HAP-1 (cell line): ENCODE data around the gene CLPTM1.
"Not testable (repeated sequence)": the region's sequence is repeated elsewhere in the genome, so short reads cannot be mapped to it uniquely, and the experiment has no call there.

Experiments
- DNase-seq, 2 experiments: peaks; one replicate each; pipeline ENCODE4 v3.0.0-alpha.2; 2016 to 2020; ENCODE audit warnings: low spot score in 2 of 2
- H3K27me3 ChIP-seq: fragments of 250-450 bp; sonication (Bioruptor Pico); 2 replicates; pipeline ENCODE4 v1.5.1; 2020; ENCODE audit warnings: low read depth, mild to moderate bottlenecking, moderate library complexity
- H3K36me3 ChIP-seq: fragments of 250-450 bp; sonication (Bioruptor Pico); replicated peaks from 2 replicates; pipeline ENCODE4 v1.5.1; 2020; ENCODE audit warnings: mild to moderate bottlenecking
- H3K4me1 ChIP-seq: fragments of 250-450 bp; sonication (Bioruptor Pico); 2 replicates; pipeline ENCODE4 v1.5.1; 2020; ENCODE audit warnings: mild to moderate bottlenecking
- H3K4me3 ChIP-seq: fragments of 250-450 bp; sonication (Bioruptor Pico); 2 replicates; pipeline ENCODE4 v1.5.1; 2020; ENCODE audit warnings: mild to moderate bottlenecking, moderate library complexity
- H3K9me3 ChIP-seq: fragments of 250-450 bp; sonication (Bioruptor Pico); 2 replicates; pipeline ENCODE4 v1.5.1; 2020; ENCODE audit warnings: mild to moderate bottlenecking, moderate library complexity
- in situ Hi-C: fragments of 300-500 bp; cut with MboI; formaldehyde crosslinking; loops from 3 replicates; pipeline ENCODE4 v1.14.3; 2020; ENCODE audit warnings: low sequenced_read_pairs, inconsistent platforms, mixed read lengths

Gene CLPTM1

DNA sequence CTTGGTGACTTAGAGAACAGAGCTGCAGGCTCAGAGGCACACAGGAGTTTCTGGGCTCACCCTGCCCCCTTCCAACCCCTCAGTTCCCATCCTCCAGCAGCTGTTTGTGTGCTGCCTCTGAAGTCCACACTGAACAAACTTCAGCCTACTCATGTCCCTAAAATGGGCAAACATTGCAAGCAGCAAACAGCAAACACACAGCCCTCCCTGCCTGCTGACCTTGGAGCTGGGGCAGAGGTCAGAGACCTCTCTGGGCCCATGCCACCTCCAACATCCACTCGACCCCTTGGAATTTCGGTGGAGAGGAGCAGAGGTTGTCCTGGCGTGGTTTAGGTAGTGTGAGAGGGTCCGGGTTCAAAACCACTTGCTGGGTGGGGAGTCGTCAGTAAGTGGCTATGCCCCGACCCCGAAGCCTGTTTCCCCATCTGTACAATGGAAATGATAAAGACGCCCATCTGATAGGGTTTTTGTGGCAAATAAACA, 30.9 kb upstream of the CLPTM1 start:
- H3K36me3 ChIP-seq, result no peaks in the 10 kb centered on the region
- H3K27me3 ChIP-seq, result no peaks in the 10 kb centered on the region
- no peak overlapping the region for H3K4me3 ChIP-seq
- H3K9me3 ChIP-seq, result no peaks in the 10 kb centered on the region
- H3K4me1 ChIP-seq, result peaks cover 10% of the 10 kb centered on the region; the same call in 1 of the 2 replicates
- in situ Hi-C loops, result no loop called here
- DNase-seq, result no peak

DNA sequence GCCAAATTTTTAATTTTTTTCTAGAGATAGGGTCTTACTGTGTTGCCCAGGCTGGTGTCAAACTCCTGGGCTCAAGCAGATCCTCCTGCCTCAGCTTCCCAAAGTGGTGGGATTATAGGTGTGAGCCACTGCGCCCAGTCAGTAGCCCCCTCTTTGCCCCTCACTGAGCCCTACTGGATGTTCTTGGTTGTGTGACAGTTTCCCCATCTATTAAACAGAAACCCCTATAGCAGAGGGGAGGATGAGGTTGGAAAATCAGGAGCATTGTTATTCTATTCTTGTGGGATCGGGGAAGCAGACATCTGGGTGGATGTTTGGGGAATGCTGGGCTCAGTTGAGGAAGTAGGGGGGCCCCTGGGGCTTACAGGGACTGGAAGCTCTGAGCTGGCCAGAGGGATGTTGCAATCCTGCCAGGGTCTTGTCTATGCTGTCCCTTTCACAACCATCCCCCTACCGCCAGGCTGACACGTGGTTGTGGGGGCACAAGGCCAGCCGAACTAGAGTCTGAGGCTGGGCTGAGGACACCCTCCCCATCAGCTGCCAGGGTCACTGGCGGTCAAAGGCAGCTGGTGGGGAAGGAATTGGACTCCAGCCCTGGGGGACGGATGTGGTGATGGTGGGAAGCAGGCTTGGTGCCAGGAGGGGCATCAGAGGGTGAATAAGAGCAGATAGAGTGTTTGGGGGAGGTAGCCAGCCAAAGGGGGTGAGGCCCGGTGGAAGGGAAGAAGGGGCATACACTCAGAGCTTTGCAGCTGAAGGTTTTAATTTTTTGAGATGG, 29.9 kb upstream of the CLPTM1 start:
- Histone ChIP-seq H3K27me3 (no peaks in the 10 kb centered on the region), H3K36me3 (no peaks in the 10 kb centered on the region), H3K9me3 (no peaks in the 10 kb centered on the region), H3K4me3 (no peak overlapping the region), H3K4me1 (peaks cover 10% of the 10 kb centered on the region; the same call in 1 of the 2 replicates)
- in situ Hi-C loops, result no loop called here
- no peak for DNase-seq

DNA sequence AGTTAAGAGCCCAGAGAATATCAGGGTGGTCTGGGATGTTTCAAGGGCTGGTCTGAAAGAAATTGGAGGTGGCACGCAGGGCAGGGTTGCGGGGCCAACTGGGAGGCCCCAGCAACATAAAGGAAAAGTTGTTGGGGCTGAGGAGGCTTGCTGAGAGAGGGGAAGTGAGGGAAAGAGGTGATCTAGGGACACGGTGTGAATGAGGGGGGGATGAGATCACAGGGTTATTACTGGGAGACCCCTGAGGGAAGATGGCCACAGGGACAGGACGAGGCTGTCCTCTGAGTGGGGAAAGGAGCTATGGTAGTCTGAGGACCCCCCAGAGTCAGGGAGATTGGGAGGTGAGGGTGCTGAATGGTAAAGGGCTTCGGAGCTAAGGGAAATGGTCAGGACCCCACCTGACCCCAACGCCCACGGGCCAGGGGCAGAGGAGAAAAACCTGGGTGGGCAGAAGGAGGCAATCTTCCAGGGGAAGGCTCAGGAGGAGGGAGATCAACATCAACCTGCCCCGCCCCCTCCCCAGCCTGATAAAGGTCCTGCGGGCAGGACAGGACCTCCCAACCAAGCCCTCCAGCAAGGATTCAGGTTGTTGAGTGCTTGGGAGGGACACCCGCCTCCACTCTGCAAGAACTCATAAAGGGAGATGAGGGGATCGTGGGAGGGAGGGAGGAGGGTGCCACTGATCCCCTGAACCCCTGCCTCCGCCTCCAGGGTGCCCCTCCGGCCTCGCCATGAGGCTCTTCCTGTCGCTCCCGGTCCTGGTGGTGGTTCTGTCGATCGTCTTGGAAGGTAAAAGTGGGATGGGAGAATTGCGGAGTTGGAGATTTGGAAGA, 28.7 kb upstream of the CLPTM1 start:
- H3K4me1 ChIP-seq, result peaks cover 10% of the 10 kb centered on the region; the same call in 1 of the 2 replicates
- DNase-seq, in situ Hi-C loops, H3K36me3 ChIP-seq, H3K27me3 ChIP-seq, H3K9me3 ChIP-seq: not testable (repeated sequence)
- H3K4me3 ChIP-seq, result peak overlapping the region; percentile 14

DNA sequence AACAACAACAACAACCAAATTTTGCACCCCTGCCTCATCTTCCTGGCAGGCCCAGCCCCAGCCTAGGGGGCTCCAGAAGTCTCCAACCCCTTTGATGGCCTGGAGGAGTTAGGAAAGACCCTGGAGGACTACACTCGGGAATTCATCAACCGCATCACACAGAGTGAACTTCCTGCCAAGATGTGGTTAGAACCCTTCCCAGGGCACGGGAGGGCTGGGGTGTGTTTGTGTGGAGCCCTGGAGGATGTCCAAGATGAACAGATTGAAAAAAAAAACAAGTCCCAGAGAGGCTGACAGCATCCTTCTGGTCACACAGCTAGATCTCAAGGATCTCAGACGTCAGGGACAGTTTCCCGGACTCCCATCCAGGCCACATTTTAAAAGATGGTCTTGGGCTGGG, 27.4 kb upstream of the CLPTM1 start:
- H3K9me3 ChIP-seq, result no peaks in the 10 kb centered on the region
- in situ Hi-C loops, result no loop called here
- no peak overlapping the region for H3K4me3 ChIP-seq
- H3K4me1 ChIP-seq, result peaks cover 10% of the 10 kb centered on the region; the same call in 1 of the 2 replicates
- H3K27me3 ChIP-seq, result no peaks in the 10 kb centered on the region
- no peaks in the 10 kb centered on the region for H3K36me3 ChIP-seq
- no peak for DNase-seq

DNA sequence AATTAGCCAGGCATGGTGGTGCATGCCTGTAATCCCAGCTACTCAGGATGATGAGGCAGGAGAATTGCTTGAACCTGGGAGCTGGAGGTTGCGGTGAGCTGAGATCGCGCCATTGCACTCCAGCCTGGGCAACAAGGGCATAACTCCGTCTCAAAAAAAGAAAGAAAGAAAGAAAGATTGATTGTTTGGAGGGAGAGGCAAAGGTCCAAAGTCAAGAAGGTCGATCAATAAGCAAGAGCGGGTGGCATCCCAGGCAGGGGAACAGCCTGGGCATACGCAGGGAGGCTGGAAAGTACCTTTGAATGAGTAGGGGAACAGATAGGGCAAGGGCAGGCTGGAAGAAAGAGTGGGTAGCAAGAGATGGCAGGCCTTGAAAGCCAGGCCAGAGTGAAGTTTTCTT, 25.1 kb upstream of the CLPTM1 start:
- DNase-seq, result no peak
- in situ Hi-C loops, result no loop called here
- H3K36me3 ChIP-seq, result no peaks in the 10 kb centered on the region
- peaks cover 10% of the 10 kb centered on the region; the same call in 1 of the 2 replicates for H3K4me1 ChIP-seq
- no peak overlapping the region for H3K4me3 ChIP-seq
- no peaks in the 10 kb centered on the region for H3K9me3 ChIP-seq
- H3K27me3 ChIP-seq, result no peaks in the 10 kb centered on the region

DNA sequence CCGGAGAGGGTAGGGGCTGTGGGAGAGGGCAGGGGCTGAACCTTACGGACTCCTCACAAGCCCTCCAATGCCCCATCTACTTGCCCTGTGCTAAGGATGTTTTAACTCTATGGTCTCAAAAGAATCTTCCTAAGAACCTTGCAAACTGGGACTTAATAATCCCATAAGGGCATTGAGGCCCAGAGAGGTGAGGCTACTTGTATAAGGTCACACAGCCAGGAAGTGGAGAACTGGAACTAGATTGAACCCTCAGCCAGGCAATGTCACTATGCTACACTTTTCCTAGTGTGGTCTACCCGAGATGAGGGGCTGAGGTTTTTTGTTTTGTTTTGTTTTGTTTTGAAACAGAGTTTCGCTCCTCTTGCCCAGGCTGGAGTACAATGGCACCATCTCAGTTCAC, 23.6 kb upstream of the CLPTM1 start:
- in situ Hi-C loops, result no loop called here
- H3K36me3 ChIP-seq, result no peaks in the 10 kb centered on the region
- no peak overlapping the region for H3K4me3 ChIP-seq
- H3K4me1 ChIP-seq, result peaks cover 10% of the 10 kb centered on the region; the same call in 1 of the 2 replicates
- no peaks in the 10 kb centered on the region for H3K27me3 ChIP-seq
- no peak for DNase-seq
- no peaks in the 10 kb centered on the region for H3K9me3 ChIP-seq

DNA sequence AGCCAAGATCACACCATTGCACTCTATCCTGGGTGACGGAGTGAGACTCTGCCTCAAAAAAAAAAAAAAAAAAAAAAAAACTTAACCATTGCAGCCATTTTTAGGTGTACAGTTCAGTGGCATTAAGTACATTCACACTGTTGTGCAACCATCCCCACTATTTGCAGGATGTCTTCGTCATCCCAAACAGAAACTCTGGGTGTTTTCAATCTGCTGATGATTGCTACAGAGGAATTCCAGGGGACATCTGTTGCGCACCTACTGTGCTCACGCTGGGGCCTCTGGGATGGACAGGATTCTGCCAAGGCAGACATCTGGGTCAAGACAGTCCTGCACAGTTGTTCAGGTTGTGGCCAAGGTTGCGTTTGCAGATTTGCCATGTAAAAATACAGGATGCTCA, 15.5 kb upstream of the CLPTM1 start:
- H3K36me3 ChIP-seq, result no peaks in the 10 kb centered on the region
- H3K4me1 ChIP-seq, result no peaks in the 10 kb centered on the region
- no peaks in the 10 kb centered on the region for H3K27me3 ChIP-seq
- H3K9me3 ChIP-seq, result no peaks in the 10 kb centered on the region
- DNase-seq, result no peak
- in situ Hi-C loops, result no loop called here
- H3K4me3 ChIP-seq, result no peak overlapping the region

DNA sequence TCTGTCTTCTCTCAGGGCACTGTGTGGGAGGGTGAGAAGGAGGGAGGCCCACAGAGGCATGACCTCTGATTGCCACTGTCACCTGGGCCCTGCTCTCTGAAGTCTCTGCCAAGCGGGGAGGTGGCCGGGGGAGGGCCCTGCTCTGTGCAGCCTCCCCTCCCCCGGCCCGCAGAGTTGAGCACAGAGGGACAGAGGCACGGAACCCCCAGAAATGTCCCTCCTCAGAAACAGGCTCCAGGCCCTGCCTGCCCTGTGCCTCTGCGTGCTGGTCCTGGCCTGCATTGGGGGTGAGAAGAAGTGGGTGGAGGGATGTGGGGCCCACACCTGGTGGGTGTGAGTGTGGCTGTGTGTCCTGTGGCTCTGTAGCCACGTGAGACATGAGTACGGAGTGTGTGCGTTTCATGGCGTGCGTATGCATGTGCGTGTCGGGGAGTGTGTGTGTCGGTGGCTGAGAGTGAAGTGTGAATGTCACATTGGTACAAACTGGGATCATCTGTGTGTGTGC, 13.1 kb upstream of the CLPTM1 start, which contains the start of gene APOC4:
Gene APOC4 (plus strand): TSS at position 171 of the 505 bp plus-strand sequence. CDS start 41 bp downstream, at position 212.
- H3K36me3 ChIP-seq, result no peaks in the 10 kb centered on the region
- H3K4me3 ChIP-seq, result no peak within 1 kb of the TSS
- in situ Hi-C loops, result no loop called here
- H3K27me3 ChIP-seq, result no peaks in the 10 kb centered on the region
- DNase-seq, result no peak
- H3K4me1 ChIP-seq, result no peaks in the 10 kb centered on the region
- no peaks in the 10 kb centered on the region for H3K9me3 ChIP-seq

DNA sequence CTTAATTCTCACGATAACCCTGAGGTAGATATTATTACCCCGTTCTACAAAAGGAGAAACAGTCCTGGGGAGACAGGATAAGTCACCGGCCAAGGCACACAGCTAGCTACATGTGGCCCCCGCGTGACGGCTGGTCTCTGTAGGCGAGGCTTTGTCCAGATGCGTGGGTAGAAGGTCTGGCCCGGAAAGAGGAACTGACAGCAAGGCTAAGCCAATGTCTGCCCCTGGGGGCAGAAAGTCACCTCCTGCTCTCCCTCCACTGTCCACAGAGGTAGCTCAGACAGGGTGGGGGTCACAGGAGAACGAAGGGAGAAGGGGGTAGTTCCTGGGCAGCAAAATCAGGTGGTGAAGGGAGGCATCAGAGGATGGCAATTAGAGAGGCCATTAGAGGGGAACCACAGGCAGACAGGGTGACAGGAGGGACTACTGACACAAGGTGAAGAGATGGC, 11.4 kb upstream of the CLPTM1 start:
- Histone ChIP-seq H3K9me3 (no peaks in the 10 kb centered on the region), H3K36me3 (no peaks in the 10 kb centered on the region), H3K27me3 (no peaks in the 10 kb centered on the region), H3K4me3 (no peak overlapping the region), H3K4me1 (no peaks in the 10 kb centered on the region)
- in situ Hi-C loops, result no loop called here
- no peak for DNase-seq

DNA sequence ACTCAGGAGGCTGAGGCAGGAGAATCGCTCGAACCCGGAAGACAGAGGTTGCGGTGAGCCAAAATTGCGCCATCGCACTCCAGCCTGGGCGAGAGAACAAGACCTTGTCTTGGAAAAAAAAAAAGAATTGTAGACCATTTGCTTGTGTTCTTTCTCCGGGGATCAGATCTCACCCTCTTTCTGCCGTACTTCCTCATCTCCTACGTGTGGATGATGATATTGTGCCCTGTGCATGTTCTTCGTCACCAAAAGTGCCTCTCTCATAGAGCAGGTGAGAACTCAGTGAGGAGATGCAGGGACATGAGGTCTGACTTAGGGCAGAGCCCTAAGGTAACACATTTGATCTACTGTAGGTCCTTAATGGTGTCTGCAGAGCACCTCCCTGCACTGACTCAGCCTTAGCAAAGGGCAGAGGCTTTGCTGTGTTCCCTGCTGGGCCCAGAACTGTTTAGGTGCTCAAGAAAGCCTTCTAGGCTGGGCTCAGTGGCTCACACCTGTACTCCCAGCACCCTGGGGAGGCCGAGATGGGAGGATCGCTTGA, 8.1 kb upstream of the CLPTM1 start:
- in situ Hi-C loops, result loop anchor here (5.0 kb wide), 1 partner anchor 40 kb away; the partner anchor contains the start of gene APOE
- no peak for DNase-seq
- no peak overlapping the region for H3K4me3 ChIP-seq
- H3K9me3 ChIP-seq, result no peaks in the 10 kb centered on the region
- H3K27me3 ChIP-seq, result no peaks in the 10 kb centered on the region
- no peaks in the 10 kb centered on the region for H3K4me1 ChIP-seq
- H3K36me3 ChIP-seq, result peaks cover 8% of the 10 kb centered on the region; the same call in 1 of the 2 replicates

DNA sequence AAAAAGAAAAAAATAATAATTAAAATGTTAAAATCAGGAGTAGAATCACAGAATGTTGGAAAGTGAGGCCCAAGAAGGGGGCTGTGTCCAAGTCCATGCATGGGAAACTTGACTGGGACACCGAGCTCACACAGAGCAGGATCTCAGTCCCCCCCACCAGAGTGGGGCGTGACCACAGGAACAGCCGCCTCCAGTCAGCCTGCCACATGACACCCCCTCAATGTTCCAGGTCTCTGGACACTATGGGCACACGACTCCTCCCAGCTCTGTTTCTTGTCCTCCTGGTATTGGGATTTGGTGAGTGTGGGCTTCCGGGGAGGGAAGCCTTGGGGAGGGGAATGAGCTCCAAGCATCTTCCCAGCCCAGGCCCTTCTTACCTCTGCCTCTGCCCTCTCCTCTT, 6.9 kb upstream of the CLPTM1 start:
- no peaks in the 10 kb centered on the region for H3K9me3 ChIP-seq
- H3K27me3 ChIP-seq, result no peaks in the 10 kb centered on the region
- H3K4me3 ChIP-seq, result no peak overlapping the region
- DNase-seq, result no peak
- no peaks in the 10 kb centered on the region for H3K4me1 ChIP-seq
- in situ Hi-C loops, result loop anchor here (5.0 kb wide), 1 partner anchor 41 kb away; the partner anchor contains the start of gene APOE
- H3K36me3 ChIP-seq, result peaks cover 8% of the 10 kb centered on the region; the same call in 1 of the 2 replicates

DNA sequence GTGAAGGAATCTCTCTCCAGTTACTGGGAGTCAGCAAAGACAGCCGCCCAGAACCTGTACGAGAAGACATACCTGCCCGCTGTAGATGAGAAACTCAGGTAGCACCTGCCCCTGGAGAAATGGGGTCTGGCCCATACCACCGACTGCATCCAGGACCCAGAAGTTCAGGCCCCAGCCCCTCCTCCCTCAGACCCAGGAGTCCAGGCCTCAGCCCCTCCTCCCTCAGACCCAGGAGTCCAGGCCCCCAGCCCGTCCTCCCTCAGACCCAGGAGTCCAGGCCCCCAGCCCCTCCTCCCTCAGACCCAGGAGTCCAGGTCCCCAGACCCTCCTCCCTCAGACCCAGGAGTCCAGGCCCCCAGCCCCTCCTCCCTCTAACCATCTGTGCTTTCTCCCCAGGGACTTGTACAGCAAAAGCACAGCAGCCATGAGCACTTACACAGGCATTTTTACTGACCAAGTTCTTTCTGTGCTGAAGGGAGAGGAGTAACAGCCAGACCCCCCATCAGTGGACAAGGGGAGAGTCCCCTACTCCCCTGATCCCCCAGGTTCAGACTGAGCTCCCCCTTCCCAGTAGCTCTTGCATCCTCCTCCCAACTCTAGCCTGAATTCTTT, 6.3 kb upstream of the CLPTM1 start:
- no peaks in the 10 kb centered on the region for H3K4me1 ChIP-seq
- no peak overlapping the region for H3K4me3 ChIP-seq
- in situ Hi-C loops, result loop anchor here (5.0 kb wide), 1 partner anchor 42 kb away; the partner anchor contains the start of gene APOE

DNA sequence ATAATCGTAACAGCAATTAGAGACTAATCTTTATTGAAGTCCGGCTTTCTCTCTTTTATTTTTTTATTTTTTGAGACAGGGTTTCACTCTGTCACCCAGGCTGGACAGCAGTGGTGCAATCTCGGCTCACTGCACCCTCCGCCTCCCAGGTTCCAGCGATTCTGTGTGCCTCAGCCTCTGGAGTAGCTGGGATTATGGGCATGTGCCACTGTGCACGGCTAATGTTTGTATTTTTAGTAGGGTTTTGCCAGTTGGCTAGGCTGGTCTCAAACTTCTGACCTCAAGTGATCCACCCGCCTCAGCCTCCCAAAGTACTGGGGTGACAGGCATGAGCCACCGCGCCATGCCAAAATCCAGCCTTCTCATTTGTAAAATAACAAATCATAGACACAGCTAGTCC, 5.6 kb upstream of the CLPTM1 start:
- Histone ChIP-seq H3K27me3 (no peaks in the 10 kb centered on the region), H3K36me3 (peaks cover 8% of the 10 kb centered on the region; the same call in 1 of the 2 replicates), H3K9me3 (no peaks in the 10 kb centered on the region), H3K4me1 (no peaks in the 10 kb centered on the region), H3K4me3 (no peak overlapping the region)
- in situ Hi-C loops, result loop anchor here (5.0 kb wide), 1 partner anchor 42 kb away; the partner anchor contains the start of gene APOE
- DNase-seq, result no peak

More for the DNA sequence above, 6.3 kb upstream of the CLPTM1 start:
- no peak for DNase-seq
- H3K36me3 ChIP-seq, result peaks cover 8% of the 10 kb centered on the region; the same call in 1 of the 2 replicates
- no peaks in the 10 kb centered on the region for H3K9me3 ChIP-seq
- no peaks in the 10 kb centered on the region for H3K27me3 ChIP-seq
